ENCODE results near the gene HRAS.
A peak's percentile ranks its signal among the peaks of the same experiment; 100 is the strongest.

Gene HRAS

GRCh38 chr11:506995-507726, 28.2 kb downstream of the HRAS start, which contains the start of gene RNH1:
RNH1 (minus strand) TSS chr11:507242; CDS start chr11:502162, 5,080 bp downstream.
- peak; percentile 94 for DNase-seq

DNA sequence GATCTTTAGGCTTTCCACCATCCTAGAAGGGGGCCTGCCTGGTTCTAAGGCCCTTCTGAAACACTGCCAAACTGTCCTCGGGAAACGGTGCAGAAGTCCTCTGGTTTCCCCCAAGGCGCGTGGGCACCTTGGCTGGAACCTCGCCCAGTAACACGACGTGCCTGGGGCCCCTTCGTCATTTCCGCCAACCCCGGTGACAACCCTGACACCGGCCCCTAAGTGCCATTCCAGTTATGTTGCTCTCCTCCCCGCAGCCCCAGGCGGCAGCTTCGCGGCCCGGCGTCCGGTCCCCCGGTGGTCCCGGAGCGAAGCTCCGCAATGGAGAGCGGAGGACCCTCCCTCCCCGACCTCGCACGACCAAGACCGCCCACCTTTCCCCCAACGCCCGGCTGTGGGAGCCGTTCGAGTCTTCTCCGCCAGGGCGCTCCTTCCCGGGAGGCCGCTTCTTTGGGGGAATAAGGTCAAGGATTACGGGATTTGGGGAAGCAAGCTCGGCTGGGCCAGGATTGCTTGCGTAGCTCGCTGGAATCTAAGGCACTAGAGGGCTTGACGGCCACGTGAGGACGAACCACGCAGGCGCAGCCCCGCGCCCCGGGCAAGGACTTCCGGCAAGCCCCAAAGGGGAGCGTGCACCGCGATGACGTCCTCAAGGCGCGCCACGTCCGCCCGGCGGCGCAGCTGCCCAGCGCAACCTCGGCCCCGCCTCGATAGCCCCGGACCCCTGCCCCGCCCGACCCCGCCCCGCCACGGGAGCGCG, 29.0 kb downstream of the HRAS start:
- DNase-seq: peak; percentile 96

GRCh38 chr11:504994-505344, 30.4 kb downstream of the HRAS start:
- no peak for DNase-seq

- no peak for DNase-seq
Observed at GRCh38 chr11:504053-504993, 31.1 kb downstream of the HRAS start.

DNA sequence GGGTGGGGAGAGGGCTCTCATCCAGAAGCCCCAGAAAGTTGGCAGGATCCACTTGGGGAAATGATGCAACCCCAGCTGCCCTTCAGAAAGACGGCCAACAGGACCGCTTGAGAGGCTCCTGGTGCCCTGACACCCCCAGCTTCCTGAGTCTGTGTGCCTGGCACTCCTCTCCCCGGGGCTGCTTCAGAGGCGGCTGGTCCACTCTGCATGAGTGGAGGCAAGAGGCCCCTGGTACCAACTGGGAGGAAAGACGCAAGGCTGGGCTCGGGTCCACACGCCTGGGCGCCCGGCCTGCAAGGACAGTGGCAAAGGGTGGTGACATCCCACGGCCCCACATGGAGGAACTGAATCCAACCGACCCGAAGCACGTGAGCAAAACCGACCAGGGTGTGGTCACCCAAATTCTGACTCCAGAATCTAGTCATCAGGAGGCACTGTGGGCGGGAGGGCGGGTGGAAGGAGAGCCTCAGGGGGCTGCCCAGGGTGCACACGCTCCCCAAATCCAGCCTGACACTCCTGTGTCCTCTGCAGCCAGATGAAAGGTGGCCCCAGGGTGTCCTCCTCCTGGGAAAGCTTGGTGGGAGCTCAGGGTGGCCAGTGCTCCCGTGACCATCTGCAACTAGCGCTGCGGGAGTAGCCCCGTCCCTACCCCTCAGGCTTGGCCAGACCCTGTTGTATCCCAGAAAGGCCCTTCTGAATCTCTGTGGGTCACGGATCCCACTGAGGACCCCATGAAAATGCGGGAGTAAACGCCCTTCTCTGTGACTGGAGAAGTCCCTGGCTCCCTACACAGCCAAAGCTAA, 32.0 kb downstream of the HRAS start:
- DNase-seq: peak; percentile 81

GRCh38 chr11:502288-503178, 32.8 kb downstream of the HRAS start:
- no peak for DNase-seq

GRCh38 chr11:501683-502287, 33.6 kb downstream of the HRAS start:
- no peak for DNase-seq

DNA sequence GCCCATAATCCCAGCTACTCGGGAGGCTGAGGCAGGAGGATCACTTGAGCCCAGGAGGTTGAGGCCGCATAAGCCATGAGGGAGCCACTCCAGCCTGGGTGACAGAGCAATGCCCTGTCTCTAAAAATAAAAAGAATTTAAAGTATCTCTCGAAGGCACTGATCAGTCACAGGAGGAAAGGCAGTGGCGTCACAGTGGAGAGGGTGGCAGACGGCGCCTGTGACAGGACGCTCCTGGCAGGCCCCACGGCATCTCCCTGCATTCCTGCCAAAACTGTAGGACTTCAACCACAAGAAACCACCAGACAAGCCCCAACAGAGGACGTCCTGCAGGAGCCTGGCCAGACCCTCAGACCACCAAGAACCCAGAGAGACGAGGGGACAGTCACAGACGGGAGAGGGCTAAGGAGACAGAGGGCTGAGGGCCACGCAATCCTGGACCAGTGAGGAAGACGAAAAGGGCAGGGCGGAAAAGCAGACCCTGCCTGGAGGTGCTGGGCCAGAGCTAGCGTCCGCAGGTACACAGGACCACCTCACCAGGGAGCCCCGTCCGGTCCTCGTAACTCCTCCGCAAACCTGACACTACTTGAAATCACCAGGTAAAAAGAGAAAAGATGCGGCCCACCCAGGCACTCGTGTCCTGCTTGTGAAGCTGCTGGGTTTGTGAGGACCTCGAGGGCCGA, 34.2 kb downstream of the HRAS start:
- DNase-seq: no peak

GRCh38 chr11:499201-500076, 35.9 kb downstream of the HRAS start:
- DNase-seq: no peak

DNA sequence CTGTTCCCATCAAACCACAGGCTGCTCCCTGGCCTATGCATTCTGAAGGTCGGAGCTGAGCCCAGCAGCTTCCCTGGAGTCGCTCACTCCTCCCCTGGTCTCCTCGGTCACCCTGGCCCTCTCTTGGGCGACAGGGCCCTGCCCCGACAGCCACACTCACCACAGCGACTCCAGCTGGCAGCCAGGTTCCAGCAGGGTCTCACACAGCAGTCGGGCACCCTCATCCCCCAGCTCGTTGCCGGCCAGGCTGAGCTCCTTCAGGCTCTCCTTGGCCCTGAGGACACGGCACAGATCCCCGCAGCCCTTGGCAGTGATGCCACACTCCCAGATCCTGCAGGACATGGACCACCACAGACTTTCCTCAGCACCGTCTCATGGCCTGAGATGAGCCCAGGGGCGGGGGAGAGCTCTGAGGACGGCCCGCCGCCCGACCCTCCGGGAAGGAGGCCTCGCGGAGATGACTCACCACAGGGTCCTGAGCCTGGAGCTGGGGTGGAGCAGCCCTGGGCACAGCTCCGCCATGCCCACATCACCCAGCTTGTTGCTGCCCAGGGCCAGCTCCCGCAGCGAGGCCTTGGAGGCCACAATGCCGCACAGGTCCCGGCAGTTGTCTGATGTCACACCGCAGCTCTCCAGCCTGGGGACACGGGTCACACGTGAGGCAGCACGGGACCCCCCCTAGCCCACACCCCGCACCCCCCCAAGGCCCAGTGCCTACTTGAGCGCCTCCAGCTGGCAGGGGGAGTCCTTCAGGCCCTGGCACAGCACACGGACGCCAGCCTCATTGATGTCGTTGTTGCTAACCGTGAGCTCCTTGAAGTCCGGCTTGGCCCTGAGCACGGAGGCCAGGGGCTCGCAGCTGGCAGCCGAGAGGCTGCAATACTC, 36.8 kb downstream of the HRAS start:
- DNase-seq: no peak

DNA sequence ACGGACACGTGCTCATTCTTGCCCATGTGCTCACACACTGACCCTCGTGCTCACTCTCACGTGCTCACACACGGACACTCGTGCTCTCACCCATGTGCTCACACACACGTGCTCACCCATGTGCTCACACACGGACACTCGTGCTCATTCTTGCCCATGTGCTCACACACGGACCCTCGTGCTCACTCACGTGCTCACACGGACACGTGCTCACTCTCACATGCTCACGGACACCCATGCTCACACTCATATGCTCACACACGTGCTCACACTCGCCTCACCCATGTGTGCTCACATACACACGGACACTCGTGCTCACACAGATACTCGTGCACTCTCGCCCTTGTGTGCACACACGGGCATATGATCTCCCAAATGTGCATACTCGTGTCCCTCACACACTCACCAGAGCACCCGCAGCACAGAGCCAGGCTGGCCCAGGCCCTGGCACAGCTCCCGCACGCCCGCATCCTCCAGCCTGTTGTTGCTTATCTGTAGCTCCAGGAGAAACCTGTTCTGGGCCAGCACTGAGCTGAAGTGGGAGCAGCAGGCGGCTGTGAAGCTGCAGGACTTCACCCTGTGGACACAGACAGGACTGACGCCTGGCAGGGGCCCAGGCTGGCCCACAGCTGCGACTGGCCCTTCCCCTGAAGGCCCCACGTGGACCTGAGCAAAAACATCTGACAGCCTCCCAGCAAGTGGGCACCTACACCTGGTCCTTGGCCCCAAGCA, 37.6 kb downstream of the HRAS start:
- DNase-seq: no peak

DNA sequence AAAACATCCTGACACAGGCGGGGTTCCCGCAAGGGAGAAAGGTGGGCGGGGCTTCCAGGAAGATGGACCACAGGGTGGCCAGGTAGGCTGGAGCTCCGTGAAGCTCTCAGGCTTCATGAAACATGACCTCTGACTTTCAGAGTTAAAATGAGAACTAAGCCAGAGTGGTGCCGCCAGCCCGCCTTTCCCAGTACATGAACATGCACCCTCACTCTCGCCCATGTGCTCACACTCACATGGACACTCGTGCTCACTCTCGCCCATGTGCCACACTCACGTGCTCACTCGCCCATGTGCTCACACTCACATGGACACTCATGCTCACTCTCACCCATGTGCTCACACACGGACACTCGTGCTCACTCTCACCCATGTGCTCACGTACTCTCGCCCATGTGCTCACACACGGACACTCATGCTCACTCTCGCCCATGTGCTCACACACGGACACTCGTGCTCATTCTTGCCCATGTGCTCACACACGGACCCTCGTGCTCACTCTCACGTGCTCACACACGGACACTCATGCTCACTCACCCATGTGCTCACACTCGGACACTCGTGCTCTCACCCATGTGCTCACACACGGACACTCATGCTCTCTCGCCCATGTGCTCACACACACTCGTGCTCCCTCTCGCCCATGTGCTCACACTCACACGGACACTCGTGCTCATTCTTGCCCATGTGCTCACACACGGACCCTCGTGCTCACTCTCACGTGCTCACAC, 38.4 kb downstream of the HRAS start:
- DNase-seq: no peak

DNA sequence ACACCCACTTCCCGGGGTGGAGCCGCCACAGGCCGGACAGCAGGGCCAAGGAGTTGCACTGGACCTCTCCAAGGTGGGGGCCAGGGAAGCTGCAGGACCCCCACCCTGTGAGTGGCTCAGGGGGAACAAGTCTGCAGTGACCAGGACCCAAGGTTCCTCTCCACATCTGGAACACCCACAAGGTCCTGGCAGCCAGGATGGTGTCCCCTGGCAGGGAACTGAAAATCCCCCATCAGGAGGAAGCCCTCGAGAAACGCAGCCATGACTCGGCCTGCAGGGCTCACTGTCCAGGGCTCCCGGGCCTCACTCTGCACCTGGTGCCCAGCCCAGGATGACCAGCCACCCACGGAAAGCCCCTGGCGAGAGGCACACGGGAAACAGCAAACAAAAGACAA, 39.8 kb downstream of the HRAS start:
- DNase-seq: no peak

DNA sequence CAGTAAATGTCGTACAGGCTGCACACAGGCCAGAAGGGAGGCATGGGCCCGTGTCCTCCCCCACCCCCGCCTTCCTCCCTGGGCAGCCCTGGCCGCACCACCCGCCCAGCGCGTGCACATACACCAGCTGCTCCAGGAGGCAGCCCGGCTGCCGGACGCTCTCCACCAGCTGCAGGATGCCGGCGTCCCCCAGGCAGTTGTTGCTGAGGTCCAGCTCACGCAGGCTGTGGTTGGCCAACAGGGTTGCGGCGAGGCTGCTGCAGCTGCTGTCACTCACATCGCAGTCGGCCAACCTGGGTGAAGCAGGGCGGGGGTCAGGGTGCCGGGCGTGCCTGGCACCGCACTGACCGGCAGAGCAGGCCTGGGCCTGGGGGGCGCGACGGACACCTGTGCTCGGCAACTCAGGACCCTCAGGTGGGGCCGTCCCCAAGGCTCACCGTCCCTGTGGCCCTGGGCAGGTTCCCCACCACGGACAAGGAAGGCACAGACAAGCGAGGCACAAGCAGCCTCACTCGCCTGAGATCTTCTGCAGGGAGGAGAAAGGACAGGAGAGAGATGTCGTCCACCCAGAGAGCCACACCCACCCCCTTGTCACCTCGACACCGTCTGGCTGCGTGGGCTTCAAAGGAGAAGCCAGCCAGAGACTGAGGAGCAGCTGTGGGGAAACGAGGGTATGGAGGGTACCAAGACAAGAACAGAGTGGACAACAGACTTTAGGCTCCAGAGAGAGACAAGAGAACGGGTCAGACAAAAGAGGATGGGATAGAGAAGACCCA, 40.4 kb downstream of the HRAS start:
- peak; percentile 80 for DNase-seq

- DNase-seq: no peak
Observed at GRCh38 chr11:492427-493226, 42.7 kb downstream of the HRAS start.

Measured in midbrain (tissue), 1 donor.